ENCODE results near the gene FGF22.

Gene FGF22

GRCh38 chr19:607301-608154 lies 32.2 kb upstream of the FGF22 start:
- ChIA-PET CTCF (interaction anchor here (1.4 to 1.6 kb wide), 2 partner anchors 96 to 97 kb away, joined by 3 read pairs; no protein-coding TSS in a partner anchor), POLR2A (no interaction called here)
- no peak for DNase-seq (ENCODE audit: extremely low spot score)
- TF ChIP-seq CTCF (IDR thresholded peaks at IDR 0.05; ENCODE audit: control extremely low read depth, extremely low read depth, low read depth, missing control alignments): no peak

- no peak for TF ChIP-seq CTCF (IDR thresholded peaks at IDR 0.05; ENCODE audit: control extremely low read depth, extremely low read depth, low read depth, missing control alignments)
- no peak for DNase-seq (ENCODE audit: extremely low spot score)
- POLR2A ChIA-PET: no interaction called here
- CTCF ChIA-PET: no interaction called here
Observed at GRCh38 chr19:608155-609003, 31.3 kb upstream of the FGF22 start.

GRCh38 chr19:609004-609346 lies 30.7 kb upstream of the FGF22 start:
- no peak for DNase-seq (ENCODE audit: extremely low spot score)
- POLR2A ChIA-PET: no interaction called here
- CTCF ChIA-PET: no interaction called here
- no peak for TF ChIP-seq CTCF (IDR thresholded peaks at IDR 0.05; ENCODE audit: control extremely low read depth, extremely low read depth, low read depth, missing control alignments)

- ChIA-PET POLR2A (no interaction called here), CTCF (interaction anchor here (2.0 to 3.7 kb wide), 2 partner anchors 25 to 124 kb away, joined by 5 to 12 read pairs; no protein-coding TSS in a partner anchor)
- DNase-seq (ENCODE audit: extremely low spot score): no peak
- TF ChIP-seq CTCF (IDR thresholded peaks at IDR 0.05; ENCODE audit: control extremely low read depth, extremely low read depth, low read depth, missing control alignments): no peak
Observed at GRCh38 chr19:610071-610800, 29.4 kb upstream of the FGF22 start.

GRCh38 chr19:610801-611480 lies 28.7 kb upstream of the FGF22 start:
- ChIA-PET POLR2A (no interaction called here), CTCF (interaction anchor here (1.6 to 3.7 kb wide), 3 partner anchors 15 to 123 kb away, joined by 3 to 12 read pairs (median 5); no protein-coding TSS in a partner anchor)
- DNase-seq (ENCODE audit: extremely low spot score): peak; percentile 67
- no peak for TF ChIP-seq CTCF (IDR thresholded peaks at IDR 0.05; ENCODE audit: control extremely low read depth, extremely low read depth, low read depth, missing control alignments)

Data from GM10248 (cell line).